ENCODE results near the gene P2RY4. TPM values are rescaled to one million over a fixed set of nuclear protein-coding genes. Genes with fewer than 3 reads are reported as not detected.

Gene P2RY4
- total and polyA plus RNA-seq, 2 of the 4 experiments (the other 2 are of a cell fraction) = 0.14 TPM; not detected in 1

DNA sequence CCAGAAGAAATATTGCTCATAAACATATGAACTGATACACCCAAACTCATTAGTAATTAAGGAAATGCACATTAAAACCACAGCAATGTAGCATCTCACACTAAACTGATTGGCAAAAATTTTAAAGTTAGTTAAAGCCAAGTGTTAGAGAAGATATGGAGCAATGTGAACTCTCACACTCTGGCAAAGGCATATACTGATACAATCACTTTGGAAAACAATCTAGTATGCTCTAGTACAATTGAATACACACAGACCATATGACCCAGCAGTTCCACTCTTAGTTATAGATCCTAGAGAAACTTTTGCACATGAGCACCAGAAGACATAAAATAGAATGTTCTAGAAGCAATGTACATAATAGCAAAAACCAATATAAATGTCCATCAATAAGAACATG lies 34.0 kb downstream of the P2RY4 start:
- TF ChIP-seq, protein P1, sequence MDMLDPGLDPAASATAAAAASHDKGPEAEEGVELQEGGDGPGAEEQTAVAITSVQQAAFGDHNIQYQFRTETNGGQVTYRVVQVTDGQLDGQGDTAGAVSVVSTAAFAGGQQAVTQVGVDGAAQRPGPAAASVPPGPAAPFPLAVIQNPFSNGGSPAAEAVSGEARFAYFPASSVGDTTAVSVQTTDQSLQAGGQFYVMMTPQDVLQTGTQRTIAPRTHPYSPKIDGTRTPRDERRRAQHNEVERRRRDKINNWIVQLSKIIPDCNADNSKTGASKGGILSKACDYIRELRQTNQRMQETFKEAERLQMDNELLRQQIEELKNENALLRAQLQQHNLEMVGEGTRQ (IDR thresholded peaks at IDR 0.05; ENCODE audit: low read depth, low read length) = no peak
- TF ChIP-seq NFE2L2 (IDR thresholded peaks at IDR 0.05; ENCODE audit: low read depth, low read length) (no peak), MAZ (IDR thresholded peaks at IDR 0.05; ENCODE audit: borderline replicate concordance, low read depth, low read length) (no peak), RCOR1 (IDR thresholded peaks at IDR 0.05; ENCODE audit: insufficient replicate concordance, low read length) (no peak), MAFK (IDR thresholded peaks at IDR 0.05; ENCODE audit: low read depth, low read length) (no peak), CHD1 (IDR thresholded peaks at IDR 0.05; ENCODE audit: low read depth, low read length) (no peak), POLR2A (IDR thresholded peaks at IDR 0.05; ENCODE audit: low read depth, low read length) (no peak), CEBPB (IDR thresholded peaks at IDR 0.05; ENCODE audit: low read depth, low read length) (no peak), SMC3 (IDR thresholded peaks at IDR 0.05; ENCODE audit: low read depth, low read length) (no peak), RFX5 (IDR thresholded peaks at IDR 0.05; ENCODE audit: low read depth, low read length) (no peak), FOS (IDR thresholded peaks at IDR 0.05; ENCODE audit: low read depth, low read length) (no peak), RAD21 (IDR thresholded peaks at IDR 0.05; ENCODE audit: low read length) (no peak)
- in situ Hi-C loops (cut with MboI; ENCODE audit: low sequenced_read_pairs) = no loop called here
- no peak overlapping the region for H3K4me2 ChIP-seq (ENCODE audit: low read depth, low read length)
- no peak overlapping the region for H3K14ac ChIP-seq (replicated peaks; ENCODE audit: low read depth, low read length)
- no peak overlapping the region for H3K23ac ChIP-seq (ENCODE audit: low read depth, low read length)
- H2BK15ac ChIP-seq (ENCODE audit: low read depth, low read length) = no peak overlapping the region
- H2BK120ac ChIP-seq (ENCODE audit: low read depth, low read length) = no peak overlapping the region
- no peaks in the 10 kb centered on the region for H3K79me1 ChIP-seq (ENCODE audit: low read depth in 1 of 2, low read length in 2 of 2)
- H3K27me3 ChIP-seq (ENCODE audit: control insufficient read depth, insufficient read depth, low read length) = peaks cover 3% of the 10 kb centered on the region
- no peak overlapping the region for H3K56ac ChIP-seq (ENCODE audit: extremely low read depth, insufficient read depth, low read length)
- no peak overlapping the region for H4K8ac ChIP-seq (ENCODE audit: low read depth in 2 of 2, low read length in 2 of 2)
- no peaks in the 10 kb centered on the region for H3K9me1 ChIP-seq (ENCODE audit: insufficient read depth, low read length)
- DNase-seq (no peak), ATAC-seq (ENCODE audit: low read depth) (no peak)
- no peaks in the 10 kb centered on the region for H3K36me3 ChIP-seq (ENCODE audit: control insufficient read depth, insufficient read depth, low read length)
- no peaks in the 10 kb centered on the region for H3K4me1 ChIP-seq (ENCODE audit: control insufficient read depth, insufficient read depth, low read length)
- H4K5ac ChIP-seq (ENCODE audit: low read depth, low read length) = no peak overlapping the region
- H3K9ac ChIP-seq (ENCODE audit: low read depth, low read length) = no peak overlapping the region
- H4K20me1 ChIP-seq (ENCODE audit: insufficient read depth, low read length) = no peaks in the 10 kb centered on the region
- H3K18ac ChIP-seq (ENCODE audit: low read depth, low read length) = no peak overlapping the region
- no TSS peak for BruUV-seq (replicated peaks)
- dilution Hi-C loops (cut with HindIII; ENCODE audit: low sequenced_read_pairs, unreplicated experiment) = no loop called here
- no peaks in the 10 kb centered on the region for H3K9me3 ChIP-seq (ENCODE audit: control insufficient read depth, insufficient read depth, low read length)
- CTCF ChIA-PET = no interaction called here
- intact Hi-C loops (cut with micrococcal nuclease) = no loop called here
- no peak overlapping the region for H2AK5ac ChIP-seq (ENCODE audit: low read depth, low read length)
- H3K4ac ChIP-seq (ENCODE audit: low read depth, low read length) = no peak overlapping the region
- H2AK9ac ChIP-seq (replicated peaks; ENCODE audit: low read depth, low read length, poor library complexity) = no peak overlapping the region
- H2BK20ac ChIP-seq (ENCODE audit: low read depth, low read length) = no peak overlapping the region
- H3K4me3 ChIP-seq (ENCODE audit: insufficient read depth, low read depth, low read length) = no peak overlapping the region
- POLR2A ChIA-PET (ENCODE audit: unreplicated experiment) = no interaction called here
- no peak overlapping the region for H2AFZ ChIP-seq (replicated peaks; ENCODE audit: low read length, poor library complexity)
- H2BK5ac ChIP-seq (ENCODE audit: low read depth, low read length, poor library complexity, severe bottlenecking) = no peak overlapping the region
- H3K27ac ChIP-seq (ENCODE audit: insufficient read depth, low read length) = no peak overlapping the region
- H4K91ac ChIP-seq (ENCODE audit: insufficient read depth, low read depth, low read length) = no peak overlapping the region

Measured in IMR-90 (cell line).